ENCODE measurements around the gene UGT2A1.
"Not testable (repeated sequence)": the region's sequence is repeated elsewhere in the genome, so short reads cannot be mapped to it uniquely, and the experiment has no call there.

UGT2A1 gene

GRCh38 chr4:69653147-69653546 is at the start of gene UGT2A1:
TSS of gene UGT2A1 (minus strand) at chr4:69653247. CDS start at chr4:69647644, 5,603 bp downstream.
- DNase-seq: no peak

GRCh38 chr4:69702201-69702600 is 49.2 kb upstream of the UGT2A1 start:
- no peak for DNase-seq

- no peak for DNase-seq
These were observed 48.6 kb upstream of the UGT2A1 start for GRCh38 chr4:69701696-69702095.

DNA sequence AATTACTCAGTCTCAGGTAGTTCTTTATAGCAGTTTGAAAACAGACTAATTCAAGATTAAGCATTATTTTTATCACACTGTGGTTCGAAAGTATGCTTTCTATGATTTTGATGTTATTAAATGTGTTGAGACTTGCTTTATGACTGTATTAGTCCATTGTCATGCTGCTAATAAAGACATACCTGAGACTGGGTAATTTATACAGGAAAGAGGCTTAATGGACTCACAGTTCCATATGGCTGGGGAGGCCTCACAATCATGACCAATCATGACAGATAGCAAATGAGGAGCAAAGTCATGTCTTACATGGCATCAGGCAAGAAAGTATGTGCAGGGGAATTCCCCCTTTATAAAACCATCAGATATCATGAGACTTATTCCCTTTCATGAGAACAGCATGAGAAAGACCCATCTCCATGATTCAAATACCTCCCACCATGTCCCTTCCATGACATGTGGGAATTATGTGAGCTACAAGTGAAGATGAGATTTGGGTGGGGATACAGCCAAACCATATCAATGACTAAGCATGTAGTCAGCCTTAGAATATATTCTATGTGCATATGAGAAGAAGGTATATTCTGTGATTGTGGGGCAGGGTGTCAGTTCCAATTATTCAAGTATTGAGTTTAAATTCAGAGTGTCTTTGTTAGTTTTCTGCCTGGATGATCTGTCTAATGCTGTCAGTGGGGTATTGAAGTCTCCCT is 44.6 kb upstream of the UGT2A1 start:
- DNase-seq: no peak

DNA sequence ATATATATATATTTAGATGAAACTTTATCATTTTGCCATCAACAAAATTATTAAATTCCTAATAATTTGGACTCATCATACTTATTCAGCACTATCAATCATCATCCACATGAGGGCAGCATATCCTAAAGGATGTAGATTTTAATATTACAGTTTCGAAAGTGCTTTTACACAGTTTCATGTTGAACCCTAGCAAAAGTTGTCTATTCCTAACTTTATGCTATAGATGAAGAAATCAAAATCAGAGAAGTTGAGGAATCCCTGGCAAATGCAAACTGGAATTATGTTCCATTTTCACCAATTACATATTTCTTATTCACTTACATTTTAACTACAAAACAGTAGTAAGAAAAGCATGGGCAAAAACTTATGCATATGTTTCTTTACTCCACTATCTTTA is 36.6 kb upstream of the UGT2A1 start:
- DNase-seq: no peak

DNA sequence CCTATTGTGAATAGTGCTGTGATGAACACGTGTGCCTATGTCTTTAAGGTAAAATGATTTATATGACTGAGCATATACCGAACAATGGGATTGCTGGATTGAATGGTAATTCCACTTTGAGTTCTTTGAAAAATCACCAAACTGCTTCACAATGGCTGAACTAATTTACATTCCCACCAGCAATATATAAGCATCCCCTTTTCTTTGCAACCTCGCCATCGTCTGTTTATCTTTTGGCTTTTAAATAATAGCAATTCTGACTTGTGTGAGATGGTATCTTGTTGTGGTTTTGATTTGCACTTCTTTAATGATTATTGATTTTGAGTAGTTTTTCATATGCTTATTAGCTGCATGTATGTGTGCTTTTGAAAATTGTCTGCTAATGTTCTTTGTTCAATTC is 31.8 kb upstream of the UGT2A1 start:
- DNase-seq: no peak

- DNase-seq: no peak
These were observed 15.6 kb upstream of the UGT2A1 start for GRCh38 chr4:69668680-69669079.

- DNase-seq: not testable (repeated sequence)
These were observed 11.0 kb upstream of the UGT2A1 start for GRCh38 chr4:69664009-69664408.

DNA sequence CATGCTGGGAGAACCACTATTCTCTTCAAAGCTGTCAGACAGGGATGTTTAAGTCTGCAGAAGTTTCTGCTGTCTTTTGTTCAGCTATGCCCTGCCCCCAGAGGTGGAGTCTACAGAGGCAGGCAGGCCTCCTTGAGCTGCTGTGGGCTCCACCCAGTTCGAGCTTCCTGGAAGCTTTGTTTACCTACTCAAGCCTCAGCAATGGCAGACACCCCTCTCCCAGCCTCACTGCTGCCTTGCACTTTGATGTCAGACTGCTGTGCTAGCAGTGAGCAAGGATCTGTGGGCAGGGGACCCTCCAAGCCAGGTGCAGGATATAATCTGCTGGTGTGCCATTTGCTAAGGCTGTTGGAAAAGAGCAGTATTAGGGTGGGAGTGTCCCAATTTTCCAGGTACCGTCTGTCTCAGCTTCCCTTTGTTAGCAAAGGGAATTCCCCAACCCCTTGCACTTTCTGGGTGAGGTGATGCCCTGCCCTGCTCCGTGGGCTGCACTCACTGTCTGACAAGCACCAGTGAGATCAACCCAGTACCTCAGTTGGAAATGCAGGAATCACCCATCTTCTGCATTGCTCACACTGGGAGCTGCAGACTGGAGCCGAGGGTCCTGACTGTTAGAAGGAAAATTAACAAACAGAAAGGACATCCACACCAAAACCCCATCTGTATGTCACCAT is 8.2 kb upstream of the UGT2A1 start:
- not testable (repeated sequence) for DNase-seq

DNA sequence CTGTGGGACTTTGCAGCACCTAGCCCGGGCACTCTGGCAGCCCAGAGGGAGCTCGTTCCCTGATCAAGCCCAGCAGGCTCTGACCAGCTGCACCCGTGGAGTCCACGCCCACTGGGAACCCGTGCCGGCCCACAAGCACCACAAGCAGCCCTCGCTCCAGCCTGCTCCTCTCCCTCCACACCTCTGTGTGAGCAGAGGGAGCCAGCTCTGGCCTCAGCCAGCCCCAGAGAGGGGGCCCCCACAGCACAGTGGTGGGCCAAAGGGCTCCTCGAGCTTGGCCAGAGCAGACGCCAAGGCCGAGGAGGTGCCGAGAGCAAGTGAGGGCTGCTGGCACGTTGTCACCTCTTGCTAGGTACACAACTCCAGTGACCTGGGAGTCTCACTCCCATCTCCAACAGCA is 5.1 kb upstream of the UGT2A1 start:
- DNase-seq: no peak

- DNase-seq: no peak
These were observed 3.7 kb upstream of the UGT2A1 start for GRCh38 chr4:69656653-69657158.

GRCh38 chr4:69650872-69651271 is 2.2 kb downstream of the UGT2A1 start:
- DNase-seq: no peak

DNA sequence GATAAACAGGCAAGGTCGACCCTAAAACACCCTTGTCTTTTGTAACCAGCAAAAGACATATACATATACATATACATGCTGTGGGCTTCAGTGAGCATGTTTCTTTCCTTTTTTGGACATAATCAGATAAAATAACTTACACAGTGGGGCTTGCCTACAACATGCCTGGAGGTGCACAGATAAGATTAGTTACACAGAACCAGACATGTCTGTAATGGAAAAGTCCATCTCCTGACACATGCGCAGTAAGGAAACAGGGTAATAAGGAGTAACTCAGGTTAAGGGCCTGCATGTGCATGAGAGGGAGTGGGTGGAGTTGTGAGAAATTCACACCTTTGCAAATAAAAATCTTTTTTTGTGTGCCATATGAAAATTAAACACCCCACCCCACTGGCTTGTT is 3.4 kb downstream of the UGT2A1 start:
- no peak for DNase-seq

- no peak for DNase-seq
These were observed 3.8 kb downstream of the UGT2A1 start for GRCh38 chr4:69649207-69649606.

DNA sequence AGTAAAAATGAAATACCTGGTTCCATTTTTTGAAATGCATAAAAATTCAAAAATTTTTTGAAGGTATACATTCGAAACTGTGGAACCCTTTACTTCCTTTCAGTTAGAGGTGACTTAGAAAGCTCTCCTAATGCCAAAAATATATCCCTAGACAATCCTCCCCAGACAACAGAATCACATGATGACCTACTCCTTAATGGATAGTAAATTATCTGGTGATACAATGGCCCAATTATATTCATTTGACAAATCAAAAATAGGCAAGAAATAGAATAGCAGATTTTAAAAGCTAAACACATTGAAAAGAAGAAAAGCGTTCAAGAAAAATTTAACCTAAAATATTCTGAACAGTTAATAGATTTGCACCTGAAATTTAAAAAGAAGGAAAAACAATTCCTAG is 10.1 kb downstream of the UGT2A1 start:
- DNase-seq: no peak

- DNase-seq: no peak
These were observed 12.8 kb downstream of the UGT2A1 start for GRCh38 chr4:69640289-69640688.

DNA sequence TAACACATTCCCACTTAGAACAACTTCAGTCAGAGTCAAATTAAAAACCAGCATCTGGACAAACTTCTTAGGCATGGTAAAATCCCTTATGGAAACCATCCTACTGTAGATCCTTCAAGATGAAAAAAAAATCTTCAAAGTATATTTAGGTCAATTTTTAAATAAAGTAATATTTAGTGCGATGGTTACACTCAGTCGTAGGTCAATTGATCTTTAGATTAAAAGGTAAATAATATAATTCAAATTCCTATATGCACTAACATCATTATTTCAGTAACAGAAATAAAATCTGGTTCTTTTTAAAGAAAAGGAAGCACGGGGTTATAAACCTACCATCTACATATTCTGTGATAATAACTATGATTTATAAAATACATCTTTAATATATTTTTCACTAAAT is 13.5 kb downstream of the UGT2A1 start, which contains the start of gene UGT2A2:
Gene UGT2A2, minus strand, starts transcription at position 101 of the 400 bp plus-strand sequence. Its CDS starts 2 bp downstream, at position 99.
- DNase-seq: no peak

DNA sequence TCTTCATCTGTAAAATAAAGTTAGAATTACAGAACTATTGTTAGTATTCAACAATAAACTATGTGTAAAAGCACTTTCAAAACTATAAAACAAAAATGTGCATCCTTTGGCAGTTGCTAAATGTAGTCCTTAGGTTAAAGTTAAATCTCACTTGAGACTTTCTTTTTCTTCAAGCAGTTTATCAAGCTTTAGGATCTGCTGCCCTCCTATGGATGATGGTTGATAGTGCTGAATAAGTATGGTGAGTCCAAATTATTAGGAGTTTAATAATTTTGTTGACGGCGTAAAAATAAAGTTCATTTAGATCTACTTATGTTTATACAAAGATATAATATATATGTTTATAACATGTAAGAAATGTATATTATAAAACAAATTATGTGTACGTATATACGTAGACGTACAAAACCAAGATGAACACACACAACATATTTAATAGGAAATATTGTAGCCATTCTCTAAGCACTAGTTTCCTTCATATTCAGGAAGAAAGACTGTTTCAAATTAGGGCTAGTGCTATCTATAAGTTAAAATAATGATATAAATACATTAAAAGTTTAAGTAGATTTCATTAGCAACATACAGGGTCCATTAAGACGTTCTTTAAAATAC is 35.9 kb downstream of the UGT2A1 start:
- DNase-seq: no peak

DNA sequence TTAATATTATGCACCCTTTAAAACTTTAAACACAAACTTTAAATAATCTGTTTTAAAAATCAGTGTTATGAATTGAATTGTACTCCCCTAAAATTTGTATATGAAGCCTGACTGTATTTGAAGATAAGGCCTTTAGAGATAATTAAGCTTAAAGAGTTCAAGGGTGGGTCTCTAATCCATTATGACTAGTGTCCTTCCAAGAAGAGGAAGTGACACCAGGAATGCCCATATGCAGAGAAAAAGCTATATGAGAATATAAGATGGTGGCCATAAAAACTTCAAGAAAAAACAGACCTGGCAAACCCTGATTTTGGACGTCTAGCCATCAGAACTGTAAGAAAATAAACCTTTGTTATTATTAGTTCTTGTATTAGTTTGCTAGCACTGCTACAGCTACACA is 42.6 kb downstream of the UGT2A1 start:
- no peak for DNase-seq

DNA sequence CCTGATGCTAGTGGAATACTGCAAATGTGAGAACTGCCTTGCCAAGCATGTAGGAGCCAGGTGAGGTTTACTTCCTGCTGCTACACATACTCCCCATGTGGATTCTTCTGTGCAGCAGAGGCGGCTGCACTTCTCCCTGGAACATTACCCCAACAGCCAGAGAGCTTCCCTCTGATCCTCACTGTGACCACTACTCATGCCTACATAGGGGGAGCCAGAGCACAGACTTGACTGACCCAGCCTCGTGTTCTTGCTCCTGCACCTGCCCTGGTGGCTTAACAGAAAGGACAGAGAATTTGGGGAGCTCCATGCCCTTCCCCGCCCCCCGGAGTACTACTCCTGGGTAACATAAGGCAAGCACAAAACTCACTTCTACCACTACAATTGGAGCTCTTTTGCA is 52.0 kb downstream of the UGT2A1 start:
- DNase-seq: no peak

DNA sequence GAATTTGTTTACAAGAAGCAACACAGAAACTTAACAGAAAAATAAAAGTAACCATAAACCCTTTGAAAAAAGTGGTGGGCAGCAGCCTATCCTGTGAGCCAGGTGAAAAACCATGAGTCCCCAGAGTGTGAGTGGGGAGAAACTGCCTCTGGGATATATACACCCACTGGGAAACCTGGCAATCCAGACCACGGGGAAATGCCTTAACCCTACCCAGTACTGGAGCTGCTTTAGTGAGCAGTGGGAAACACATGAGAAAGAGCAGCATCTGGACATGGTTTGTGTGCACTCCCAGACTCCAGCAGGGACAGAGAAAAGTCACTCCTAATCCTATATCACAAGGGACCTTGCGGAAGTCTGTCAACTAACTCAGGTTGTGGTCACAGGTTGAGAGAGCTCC is 53.0 kb downstream of the UGT2A1 start:
- no peak for DNase-seq

- no peak for DNase-seq
These were observed 58.7 kb downstream of the UGT2A1 start for GRCh38 chr4:69594382-69594781.

DNA sequence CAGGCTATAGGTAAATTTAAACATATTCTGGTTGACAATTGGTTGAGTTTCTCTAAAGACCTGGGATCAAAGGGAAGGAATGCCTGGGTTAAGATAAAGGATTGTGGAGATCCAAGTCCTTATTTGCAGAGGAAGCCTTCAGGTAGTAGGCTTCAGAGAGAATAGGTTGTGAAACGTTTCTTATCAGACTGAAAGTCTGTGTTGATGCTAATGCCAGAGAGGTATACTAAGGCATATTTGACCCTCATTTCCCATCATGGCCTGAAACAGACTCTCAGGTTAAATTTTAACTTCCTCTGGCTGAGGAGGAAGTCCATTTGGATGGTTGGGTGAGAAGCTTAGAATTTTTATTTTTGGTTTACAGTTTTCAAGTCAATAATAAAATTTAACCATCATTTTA is 61.7 kb downstream of the UGT2A1 start:
- no peak for DNase-seq

DNA sequence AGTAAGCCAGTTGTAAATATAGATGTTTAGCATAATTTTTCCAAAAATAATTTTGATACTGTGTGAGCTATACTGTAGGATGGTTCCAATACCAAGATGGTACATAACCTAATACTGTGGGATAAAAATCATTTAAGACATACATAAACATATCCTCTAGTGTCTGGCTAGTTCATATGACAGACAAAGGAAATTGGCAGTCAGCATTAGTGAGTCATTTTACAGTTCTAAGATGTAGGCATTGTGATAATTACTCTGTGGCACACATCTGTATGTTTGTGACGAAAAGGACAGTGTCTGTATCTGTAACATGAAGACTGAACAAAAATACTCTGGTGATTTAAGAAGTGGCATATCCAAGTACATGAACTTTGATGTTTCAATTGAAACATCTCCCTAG is 63.2 kb downstream of the UGT2A1 start:
- no peak for DNase-seq
